ENCODE results near the gene GLCCI1.
"Not testable (repeated sequence)": the region's sequence is repeated elsewhere in the genome, so short reads cannot be mapped to it uniquely, and the experiment has no call there.

The GLCCI1 gene

GRCh38 chr7:8058852-8059251 is 90.3 kb downstream of the GLCCI1 start:
- no peak for DNase-seq
- TF ChIP-seq GATA1 (IDR thresholded peaks at IDR 0.05; ENCODE audit: low read depth, low read length) (no peak), POLR2A (IDR thresholded peaks at IDR 0.05; ENCODE audit: low read length) (no peak)

GRCh38 chr7:8060241-8060640 is 91.6 kb downstream of the GLCCI1 start:
- TF ChIP-seq POLR2A (IDR thresholded peaks at IDR 0.05; ENCODE audit: low read length): no peak
- no peak for DNase-seq

- DNase-seq: not testable (repeated sequence)
Measured at GRCh38 chr7:8063300-8063699, 94.7 kb downstream of the GLCCI1 start.

- TF ChIP-seq GATA1 (IDR thresholded peaks at IDR 0.05; ENCODE audit: low read depth, low read length) (no peak), POLR2A (IDR thresholded peaks at IDR 0.05; ENCODE audit: low read length) (no peak)
- DNase-seq: no peak
Measured at GRCh38 chr7:8063706-8064297, 95.2 kb downstream of the GLCCI1 start.

GRCh38 chr7:8064828-8065227 is 96.2 kb downstream of the GLCCI1 start:
- TF ChIP-seq POLR2A (IDR thresholded peaks at IDR 0.05; ENCODE audit: low read length): no peak
- TF ChIP-seq GATA1 (IDR thresholded peaks at IDR 0.05; ENCODE audit: low read depth, low read length): no peak
- no peak for DNase-seq

- no peak for TF ChIP-seq POLR2A (IDR thresholded peaks at IDR 0.05; ENCODE audit: low read length)
- no peak for TF ChIP-seq GATA1 (IDR thresholded peaks at IDR 0.05; ENCODE audit: low read depth, low read length)
Measured at GRCh38 chr7:8065356-8065813, 96.8 kb downstream of the GLCCI1 start.

GRCh38 chr7:8068892-8069686 is 100.5 kb downstream of the GLCCI1 start:
- no peak for DNase-seq
- TF ChIP-seq GATA1 (IDR thresholded peaks at IDR 0.05; ENCODE audit: low read depth, low read length): no peak
- no peak for TF ChIP-seq POLR2A (IDR thresholded peaks at IDR 0.05; ENCODE audit: low read length)

More at GRCh38 chr7:8065356-8065813, 96.8 kb downstream of the GLCCI1 start:
- DNase-seq: no peak

- TF ChIP-seq GATA1 (IDR thresholded peaks at IDR 0.05; ENCODE audit: low read depth, low read length) (no peak), POLR2A (IDR thresholded peaks at IDR 0.05; ENCODE audit: low read length) (no peak)
- no peak for DNase-seq
Measured at GRCh38 chr7:8070451-8071180, 102.0 kb downstream of the GLCCI1 start.

GRCh38 chr7:8078418-8078817 is 109.8 kb downstream of the GLCCI1 start:
- TF ChIP-seq POLR2A (IDR thresholded peaks at IDR 0.05; ENCODE audit: low read length): no peak
- no peak for TF ChIP-seq GATA1 (IDR thresholded peaks at IDR 0.05; ENCODE audit: low read depth, low read length)
- DNase-seq: no peak

- no peak for DNase-seq
- TF ChIP-seq POLR2A (IDR thresholded peaks at IDR 0.05; ENCODE audit: low read length): no peak
- no peak for TF ChIP-seq GATA1 (IDR thresholded peaks at IDR 0.05; ENCODE audit: low read depth, low read length)
Measured at GRCh38 chr7:8082762-8083161, 114.2 kb downstream of the GLCCI1 start.

- DNase-seq: no peak
- TF ChIP-seq POLR2A (IDR thresholded peaks at IDR 0.05; ENCODE audit: low read length): no peak
- no peak for TF ChIP-seq GATA1 (IDR thresholded peaks at IDR 0.05; ENCODE audit: low read depth, low read length)
Measured at GRCh38 chr7:8084836-8085235, 116.2 kb downstream of the GLCCI1 start.

GRCh38 chr7:8085420-8085819 is 116.8 kb downstream of the GLCCI1 start:
- no peak for DNase-seq
- TF ChIP-seq POLR2A (IDR thresholded peaks at IDR 0.05; ENCODE audit: low read length) (no peak), GATA1 (IDR thresholded peaks at IDR 0.05; ENCODE audit: low read depth, low read length) (no peak)

GRCh38 chr7:8086239-8086638 is 117.6 kb downstream of the GLCCI1 start:
- TF ChIP-seq POLR2A (IDR thresholded peaks at IDR 0.05; ENCODE audit: low read length): no peak
- no peak for TF ChIP-seq GATA1 (IDR thresholded peaks at IDR 0.05; ENCODE audit: low read depth, low read length)
- no peak for DNase-seq

GRCh38 chr7:8089036-8089780 is 120.6 kb downstream of the GLCCI1 start:
- TF ChIP-seq GATA1 (IDR thresholded peaks at IDR 0.05; ENCODE audit: low read depth, low read length) (no peak), POLR2A (IDR thresholded peaks at IDR 0.05; ENCODE audit: low read length) (no peak)
- no peak for DNase-seq
